T-helper 2 cell treated with Interferon-gamma antibody and Interleukin-4, amounts not matched to agents 100 ng/mL and 5 ng/mL, for 36 hours (primary cell): ENCODE measurements around the gene ABI3BP. TPM values are rescaled to one million over a fixed set of nuclear protein-coding genes. Genes with fewer than 3 reads are reported as not detected.

Experiments
- intact Hi-C: fragments of 100-400 bp; cut with micrococcal nuclease; formaldehyde crosslinking; loops from one replicate; pipeline ENCODE4 v1.15.1; 2023
- total RNA-seq: library from RNA; stranded (reverse); gene quantifications from 2 replicates; pipeline ENCODE4 v1.2.3, GENCODE V29; 2022

Gene ABI3BP
- total RNA-seq, 1 donor from 2014 or later, result not detected

DNA sequence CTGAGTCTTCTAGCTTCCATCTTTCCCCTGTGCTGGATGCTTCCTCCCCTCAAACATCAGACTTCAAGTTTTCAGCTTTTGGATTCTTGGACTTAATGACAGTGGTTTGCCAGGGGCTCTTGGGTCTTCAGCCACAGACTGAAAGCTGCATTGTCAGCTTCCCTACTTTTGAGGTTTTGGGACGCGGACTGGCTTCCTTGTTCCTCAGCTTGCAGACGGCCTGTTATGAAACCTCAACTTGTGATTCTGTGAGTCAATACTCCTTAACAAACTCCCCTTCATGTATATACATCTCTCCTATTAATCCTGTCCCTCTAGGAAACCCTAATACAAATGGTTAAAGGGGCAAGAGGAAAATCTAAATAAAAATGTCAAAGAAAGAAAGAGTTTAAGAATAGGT is 100.1 kb downstream of the ABI3BP start:
- intact Hi-C loops, result no loop called here

DNA sequence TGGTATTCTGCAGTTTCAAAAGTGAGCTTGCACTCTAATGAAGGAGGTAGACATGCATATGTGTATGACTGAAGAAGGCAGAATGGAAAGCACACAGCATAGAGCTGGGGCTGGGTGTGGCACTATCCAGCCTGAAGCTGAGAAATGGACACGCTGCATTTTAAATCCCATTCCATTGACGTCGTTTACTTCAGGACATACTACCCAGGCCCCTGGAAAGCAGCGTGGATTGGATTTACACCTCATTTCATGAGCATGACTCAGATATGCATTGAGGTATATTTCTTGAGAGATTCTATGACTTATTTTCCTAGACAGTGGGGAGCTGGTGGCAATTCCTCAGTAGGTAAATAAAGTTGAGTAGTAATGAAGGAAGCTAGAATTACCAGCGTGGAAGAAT is 101.4 kb downstream of the ABI3BP start:
- intact Hi-C loops, result no loop called here

DNA sequence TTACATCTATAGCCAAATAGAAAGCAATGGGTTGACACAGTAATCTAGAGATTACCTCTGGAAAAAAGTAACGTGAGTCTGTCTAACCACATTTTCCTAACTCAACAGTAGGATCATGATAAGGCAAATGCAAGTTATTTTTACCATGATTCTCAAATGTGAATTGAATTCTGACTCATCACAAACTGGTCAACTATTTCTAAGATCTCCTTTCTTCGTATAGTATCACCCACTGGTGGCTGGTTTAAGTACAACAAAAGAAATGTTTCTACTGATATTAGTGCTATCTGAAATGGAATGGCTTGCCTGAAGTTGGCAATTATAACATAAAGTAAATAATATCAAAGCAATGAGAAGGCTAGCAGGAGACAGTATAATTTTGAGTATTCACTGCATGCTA is 102.2 kb downstream of the ABI3BP start:
- intact Hi-C loops, result no loop called here

GRCh38 chr3:100888881-100889280 is 104.3 kb downstream of the ABI3BP start:
- intact Hi-C loops, result no loop called here

GRCh38 chr3:100882571-100882984 is 110.6 kb downstream of the ABI3BP start:
- intact Hi-C loops, result no loop called here

DNA sequence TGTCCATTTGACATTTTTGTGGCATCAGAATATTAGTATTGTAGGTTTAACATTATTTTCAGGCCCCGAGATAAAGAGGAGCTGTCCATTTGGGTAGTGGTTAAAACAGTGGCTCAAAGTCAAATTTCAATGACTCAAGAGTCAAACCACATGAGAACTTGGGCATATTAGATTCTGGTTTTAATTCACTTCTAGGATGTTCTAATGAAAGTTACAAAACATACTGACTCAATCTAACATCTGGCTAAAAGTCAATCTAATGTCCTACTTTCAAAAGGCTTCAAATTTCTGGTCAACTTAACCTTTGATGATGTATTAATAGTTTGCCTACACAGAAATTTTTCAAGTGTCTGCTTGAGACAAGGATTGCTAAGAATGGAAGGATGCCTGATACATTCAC is 112.4 kb downstream of the ABI3BP start:
- intact Hi-C loops, result no loop called here

- intact Hi-C loops, result no loop called here
These were observed 113.1 kb downstream of the ABI3BP start for GRCh38 chr3:100880072-100880471.

GRCh38 chr3:100879195-100879810 is 113.9 kb downstream of the ABI3BP start:
- intact Hi-C loops, result no loop called here

- intact Hi-C loops, result no loop called here
These were observed 115.9 kb downstream of the ABI3BP start for GRCh38 chr3:100877286-100877685.

DNA sequence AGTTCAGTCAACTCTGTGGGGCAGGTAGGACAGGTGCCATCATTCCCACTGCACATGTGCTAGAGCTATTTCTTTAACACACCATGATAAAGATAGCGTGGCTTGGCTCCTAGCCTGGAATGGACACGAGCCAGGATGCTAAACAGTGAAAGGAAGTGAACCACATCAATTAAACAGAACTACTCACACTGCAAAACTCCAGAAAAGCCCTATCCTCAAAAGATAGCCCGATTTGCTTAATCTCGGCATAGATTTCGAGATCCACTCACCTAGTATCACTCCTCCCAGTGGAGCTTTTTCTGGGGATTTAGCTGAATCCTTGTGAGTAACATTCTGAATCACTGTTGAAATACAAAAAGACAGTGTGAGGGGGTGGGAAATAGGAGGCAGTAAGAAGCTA is 118.0 kb downstream of the ABI3BP start:
- intact Hi-C loops, result no loop called here

GRCh38 chr3:100873611-100874010 is 119.6 kb downstream of the ABI3BP start:
- intact Hi-C loops, result no loop called here

GRCh38 chr3:100871306-100871705 is 121.9 kb downstream of the ABI3BP start:
- intact Hi-C loops, result no loop called here

GRCh38 chr3:100869787-100870186 is 123.4 kb downstream of the ABI3BP start:
- intact Hi-C loops, result no loop called here

- intact Hi-C loops, result no loop called here
These were observed 124.3 kb downstream of the ABI3BP start for GRCh38 chr3:100868894-100869293.

DNA sequence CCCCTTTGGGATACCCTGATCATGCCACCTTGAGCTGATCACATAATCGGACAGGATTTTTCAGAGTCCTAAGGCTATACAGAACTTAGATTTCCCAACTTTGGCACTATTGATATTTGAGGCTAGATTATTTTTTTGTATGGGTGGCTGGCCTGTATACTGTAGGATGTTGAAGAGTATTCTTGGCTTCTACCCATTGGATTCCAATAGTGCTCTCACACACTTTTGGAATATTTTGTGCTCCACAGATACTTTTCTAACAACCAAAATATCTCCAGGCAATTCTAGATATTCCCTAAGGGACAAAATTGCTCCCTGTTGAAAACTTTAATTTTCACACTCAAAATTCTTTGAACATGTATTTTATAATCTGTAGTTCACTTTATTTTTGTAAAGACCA is 125.1 kb downstream of the ABI3BP start:
- intact Hi-C loops, result no loop called here

GRCh38 chr3:100865442-100865841 is 127.8 kb downstream of the ABI3BP start:
- intact Hi-C loops, result no loop called here

GRCh38 chr3:100864471-100865250 is 128.6 kb downstream of the ABI3BP start:
- intact Hi-C loops, result no loop called here

DNA sequence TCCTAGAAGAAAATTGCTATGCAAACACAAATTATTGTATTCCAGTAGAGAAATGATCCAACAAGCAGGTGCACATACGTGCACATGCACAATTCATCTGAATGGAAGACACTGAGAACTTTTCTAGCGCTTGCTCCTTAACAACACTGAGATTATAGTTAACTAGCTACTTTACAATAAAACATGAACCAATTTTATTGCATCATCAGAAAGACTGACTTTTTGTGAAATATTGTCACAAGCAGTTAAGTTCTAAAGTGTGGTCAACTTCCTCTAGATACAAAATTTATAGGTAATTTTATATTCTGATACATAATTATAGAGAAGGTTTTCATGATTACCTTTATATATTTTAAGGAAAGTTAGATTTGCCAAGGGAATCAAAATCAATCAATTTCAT is 135.4 kb downstream of the ABI3BP start:
- intact Hi-C loops, result no loop called here

GRCh38 chr3:100856821-100857220 is 136.4 kb downstream of the ABI3BP start:
- intact Hi-C loops, result no loop called here

GRCh38 chr3:100852840-100853239 is 140.4 kb downstream of the ABI3BP start:
- intact Hi-C loops, result no loop called here

- intact Hi-C loops, result no loop called here
These were observed 142.5 kb downstream of the ABI3BP start for GRCh38 chr3:100850701-100851100.

GRCh38 chr3:100850156-100850555 is 143.1 kb downstream of the ABI3BP start:
- intact Hi-C loops, result no loop called here
